Kidney epithelial cell (primary cell): ENCODE results near the gene BASP1. TPM values are rescaled to one million over a fixed set of nuclear protein-coding genes. Genes with fewer than 3 reads are reported as not detected.

Experiments used
- DNase-seq: peaks from one replicate; pipeline ENCODE4 v3.0.0-alpha.2; 2010; ENCODE audit warnings: low read depth
- H3K27me3 ChIP-seq: 2 replicates; pipeline ENCODE4 v1.6.0; 2011; ENCODE audit warnings: low read length; ENCODE audit not compliant: control insufficient read depth, insufficient read depth
- H3K36me3 ChIP-seq: 2 replicates; pipeline ENCODE4 v1.5.1; 2011; ENCODE audit warnings: low read length; ENCODE audit not compliant: control insufficient read depth, insufficient read depth
- H3K4me3 ChIP-seq: 2 replicates; pipeline ENCODE4 v1.5.1; 2011; ENCODE audit warnings: low read depth, mild to moderate bottlenecking, control low read depth, low read length
- CTCF ChIP-seq: IDR thresholded peaks from 2 replicates; pipeline ENCODE4 v1.5.1; 2011; ENCODE audit warnings: mild to moderate bottlenecking, moderate library complexity, low read length, control low read depth, inconsistent platforms; ENCODE audit not compliant: insufficient read depth, poor library complexity, severe bottlenecking
- total RNA-seq: library from RNA; depleted of rRNA; stranded (reverse); fragments of >200 nt; gene quantifications from 2 replicates; pipeline ENCODE4 v1.2.3, GENCODE V29; 2015

BASP1 gene
- total RNA-seq, 1 donor from 2014 or later: 120 TPM

DNA sequence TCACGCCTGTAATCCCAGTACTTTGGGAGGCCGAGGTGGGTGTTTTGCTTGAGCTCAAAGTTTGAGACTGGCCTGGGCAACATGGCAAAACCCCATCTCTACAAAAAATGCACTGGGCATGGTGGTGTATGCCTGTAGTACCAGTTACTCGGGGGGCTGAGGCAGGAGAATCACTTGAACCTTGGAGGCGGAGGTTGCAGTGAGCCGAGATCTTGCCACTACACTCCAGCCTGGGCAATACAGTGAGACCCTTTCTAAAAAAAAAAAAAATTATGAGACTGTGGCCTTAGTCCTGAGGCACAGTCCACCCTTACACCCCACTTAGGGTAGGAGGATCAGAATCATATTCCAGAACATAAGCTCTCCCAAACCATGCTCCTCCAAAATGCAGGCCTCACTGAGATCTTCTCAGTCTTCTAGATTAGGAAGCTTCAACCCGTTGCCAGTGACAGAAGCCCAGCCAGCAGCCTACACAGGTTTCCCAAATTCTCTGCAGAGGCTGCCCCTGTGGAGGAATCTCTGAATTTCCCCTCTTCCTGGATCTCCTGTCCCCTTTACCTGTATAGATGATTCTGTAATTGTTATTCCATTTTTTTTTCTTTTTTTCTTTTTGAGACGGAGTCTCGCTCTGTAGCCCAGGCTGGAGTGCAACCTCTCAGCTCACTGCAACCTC lies 77.3 kb downstream of the BASP1 start:
- no peak for DNase-seq
- H3K36me3 ChIP-seq: no peaks in the 10 kb centered on the region
- H3K4me3 ChIP-seq: no peak overlapping the region
- no peaks in the 10 kb centered on the region for H3K27me3 ChIP-seq
- no peak for TF ChIP-seq CTCF

- no peak for DNase-seq
- Histone ChIP-seq H3K27me3 (no peaks in the 10 kb centered on the region), H3K4me3 (no peak overlapping the region), H3K36me3 (no peaks in the 10 kb centered on the region)
- TF ChIP-seq CTCF: no peak
Observed at GRCh38 chr5:17295671-17296070, 78.2 kb downstream of the BASP1 start.

DNA sequence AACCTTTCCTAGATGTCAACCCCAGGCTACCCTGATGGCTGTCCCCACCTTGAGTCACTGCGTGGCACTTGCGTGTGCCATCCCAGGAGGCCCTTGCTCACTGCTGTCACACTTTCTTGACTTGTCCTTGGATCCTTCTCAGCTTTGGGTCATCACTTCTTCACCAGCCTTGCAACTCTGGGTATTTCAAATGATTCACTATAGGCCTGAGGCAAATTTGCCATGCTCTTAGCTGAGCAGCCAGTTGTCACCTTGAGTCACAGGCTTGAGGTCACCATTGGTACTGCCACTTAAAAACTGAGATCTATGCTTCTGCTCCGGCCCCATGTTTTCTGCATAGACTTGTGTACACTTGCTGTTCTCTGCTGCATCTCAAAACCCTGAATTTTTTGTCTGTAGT lies 84.7 kb downstream of the BASP1 start:
- Histone ChIP-seq H3K36me3 (no peaks in the 10 kb centered on the region), H3K4me3 (no peak overlapping the region), H3K27me3 (no peaks in the 10 kb centered on the region)
- TF ChIP-seq CTCF: no peak
- DNase-seq: no peak

- H3K36me3 ChIP-seq: no peaks in the 10 kb centered on the region
- H3K4me3 ChIP-seq: no peak overlapping the region
- TF ChIP-seq CTCF: no peak
- no peak for DNase-seq
- no peaks in the 10 kb centered on the region for H3K27me3 ChIP-seq
Observed at GRCh38 chr5:17302604-17303003, 85.2 kb downstream of the BASP1 start.

GRCh38 chr5:17304282-17304681 lies 86.9 kb downstream of the BASP1 start:
- TF ChIP-seq CTCF: no peak
- DNase-seq: no peak
- H3K27me3 ChIP-seq: no peaks in the 10 kb centered on the region
- H3K4me3 ChIP-seq: no peak overlapping the region
- H3K36me3 ChIP-seq: no peaks in the 10 kb centered on the region

GRCh38 chr5:17305017-17305416 lies 87.6 kb downstream of the BASP1 start:
- Histone ChIP-seq H3K4me3 (no peak overlapping the region), H3K36me3 (no peaks in the 10 kb centered on the region), H3K27me3 (no peaks in the 10 kb centered on the region)
- no peak for DNase-seq
- TF ChIP-seq CTCF: no peak
